ENCODE results near the gene GALK1.

The GALK1 gene

DNA sequence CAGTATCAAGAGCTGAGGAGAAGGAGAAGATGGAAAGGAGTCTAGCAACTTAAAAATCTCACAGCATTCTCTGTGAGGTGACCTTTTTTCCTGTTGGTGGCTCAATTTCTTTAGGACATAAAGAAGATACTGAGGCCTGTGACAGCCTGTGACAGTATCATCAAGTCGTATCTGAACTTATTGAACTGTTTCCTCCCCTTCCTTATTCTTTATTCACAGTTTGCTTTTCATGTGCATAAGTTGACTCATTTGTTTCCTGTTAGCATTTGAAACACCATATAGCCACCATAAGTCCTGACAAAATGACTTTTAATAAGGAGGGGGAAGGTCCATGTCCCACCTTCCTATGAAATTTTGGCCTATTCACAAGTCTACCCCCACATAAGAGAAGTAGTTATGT, 28.5 kb upstream of the GALK1 start:
- TF ChIP-seq, protein P1, sequence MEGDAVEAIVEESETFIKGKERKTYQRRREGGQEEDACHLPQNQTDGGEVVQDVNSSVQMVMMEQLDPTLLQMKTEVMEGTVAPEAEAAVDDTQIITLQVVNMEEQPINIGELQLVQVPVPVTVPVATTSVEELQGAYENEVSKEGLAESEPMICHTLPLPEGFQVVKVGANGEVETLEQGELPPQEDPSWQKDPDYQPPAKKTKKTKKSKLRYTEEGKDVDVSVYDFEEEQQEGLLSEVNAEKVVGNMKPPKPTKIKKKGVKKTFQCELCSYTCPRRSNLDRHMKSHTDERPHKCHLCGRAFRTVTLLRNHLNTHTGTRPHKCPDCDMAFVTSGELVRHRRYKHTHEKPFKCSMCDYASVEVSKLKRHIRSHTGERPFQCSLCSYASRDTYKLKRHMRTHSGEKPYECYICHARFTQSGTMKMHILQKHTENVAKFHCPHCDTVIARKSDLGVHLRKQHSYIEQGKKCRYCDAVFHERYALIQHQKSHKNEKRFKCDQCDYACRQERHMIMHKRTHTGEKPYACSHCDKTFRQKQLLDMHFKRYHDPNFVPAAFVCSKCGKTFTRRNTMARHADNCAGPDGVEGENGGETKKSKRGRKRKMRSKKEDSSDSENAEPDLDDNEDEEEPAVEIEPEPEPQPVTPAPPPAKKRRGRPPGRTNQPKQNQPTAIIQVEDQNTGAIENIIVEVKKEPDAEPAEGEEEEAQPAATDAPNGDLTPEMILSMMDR (IDR thresholded peaks at IDR 0.05): no peak

DNA sequence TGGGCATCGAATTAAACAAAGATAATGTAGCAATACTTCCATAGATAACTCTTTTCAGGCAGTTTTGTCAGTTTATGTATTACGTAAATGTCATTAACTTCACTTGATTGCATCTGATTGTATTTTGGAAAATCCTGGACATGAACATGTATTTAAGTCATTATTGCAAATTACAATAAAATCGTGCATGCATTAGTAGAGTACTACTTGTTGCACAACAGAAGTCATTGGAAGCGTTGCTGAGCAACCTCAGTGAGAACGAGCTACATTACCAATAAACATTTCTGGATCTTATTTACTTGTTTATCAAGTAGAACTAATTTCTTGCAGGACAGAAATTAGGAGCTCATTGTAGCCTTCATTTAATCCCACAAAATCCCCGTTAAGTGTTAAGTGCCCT, 26.3 kb upstream of the GALK1 start:
- TF ChIP-seq, protein P1 (IDR thresholded peaks at IDR 0.05): no peak

DNA sequence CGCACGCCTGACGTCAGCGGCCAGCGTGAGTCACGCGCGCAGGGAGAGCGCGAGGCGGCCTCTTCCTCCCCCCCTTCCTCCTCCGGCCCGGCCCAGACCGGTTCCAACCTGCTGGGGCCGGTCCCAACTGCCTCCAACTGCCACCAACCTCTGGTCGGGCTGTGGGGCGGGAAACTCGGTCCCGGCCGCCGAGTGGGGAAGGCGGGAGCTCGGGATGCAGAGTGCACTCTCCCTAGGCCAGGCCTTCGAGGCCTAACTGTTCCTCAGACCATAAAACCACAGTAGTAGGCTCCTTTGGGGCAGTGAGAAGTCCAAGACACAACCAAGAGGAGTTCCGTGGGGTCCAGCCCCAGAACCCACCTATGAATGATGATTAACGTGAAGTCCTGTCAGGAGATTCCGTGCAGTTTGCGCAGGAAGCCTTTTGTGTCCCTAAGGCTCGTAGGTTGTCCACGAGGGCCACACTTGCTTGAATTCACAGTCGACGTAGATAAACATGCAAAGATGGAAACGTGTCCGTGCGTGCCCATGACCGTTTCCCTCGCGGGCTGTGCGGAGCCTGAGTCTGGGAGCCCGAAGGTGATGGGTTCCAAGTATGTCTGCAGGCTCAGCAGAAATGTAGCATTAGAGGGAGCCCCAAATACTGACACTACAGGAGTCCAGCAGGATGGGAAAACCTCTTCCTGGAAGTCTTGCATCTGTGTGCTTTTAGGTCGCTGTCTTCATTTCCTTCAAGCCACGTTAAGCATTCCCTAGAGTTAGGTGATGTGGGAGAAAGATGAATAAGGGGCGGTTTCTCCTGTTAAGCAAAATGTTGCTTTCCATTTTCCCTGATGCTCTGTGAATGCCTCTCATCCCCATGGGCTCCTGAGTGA, 20.3 kb upstream of the GALK1 start:
- TF ChIP-seq, protein P1 (IDR thresholded peaks at IDR 0.05): no peak

DNA sequence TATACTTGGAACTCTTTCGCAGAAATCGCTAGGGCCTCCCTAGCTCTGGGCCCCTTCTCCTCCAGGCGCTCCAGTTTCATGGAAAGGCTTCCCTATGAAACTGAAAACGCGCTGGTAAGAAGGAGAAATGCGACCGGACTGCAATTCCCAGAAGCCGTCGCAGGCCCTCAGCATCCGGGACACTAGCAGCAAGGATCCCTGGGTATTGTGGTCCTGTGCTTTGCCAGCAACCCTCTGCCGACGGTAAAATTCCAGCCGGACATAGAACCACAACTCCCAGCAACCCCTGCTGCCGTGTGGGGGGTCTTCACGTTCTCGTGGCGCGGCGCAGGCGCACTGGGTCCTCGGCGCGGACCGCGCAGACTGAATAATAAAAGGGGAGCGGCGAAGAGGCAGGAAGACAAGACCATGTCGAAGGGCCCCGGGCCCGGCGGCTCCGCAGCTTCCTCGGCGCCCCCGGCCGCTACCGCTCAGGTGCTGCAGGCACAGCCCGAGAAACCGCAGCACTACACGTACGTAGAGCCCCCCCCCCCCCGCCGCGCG, 19.6 kb upstream of the GALK1 start, which contains the start of gene UNK:
TSS of gene UNK (plus strand) at position 334 of the 543 bp plus-strand sequence. CDS start at position 409, 75 bp downstream.
- TF ChIP-seq, protein P1 (IDR thresholded peaks at IDR 0.05): no peak

DNA sequence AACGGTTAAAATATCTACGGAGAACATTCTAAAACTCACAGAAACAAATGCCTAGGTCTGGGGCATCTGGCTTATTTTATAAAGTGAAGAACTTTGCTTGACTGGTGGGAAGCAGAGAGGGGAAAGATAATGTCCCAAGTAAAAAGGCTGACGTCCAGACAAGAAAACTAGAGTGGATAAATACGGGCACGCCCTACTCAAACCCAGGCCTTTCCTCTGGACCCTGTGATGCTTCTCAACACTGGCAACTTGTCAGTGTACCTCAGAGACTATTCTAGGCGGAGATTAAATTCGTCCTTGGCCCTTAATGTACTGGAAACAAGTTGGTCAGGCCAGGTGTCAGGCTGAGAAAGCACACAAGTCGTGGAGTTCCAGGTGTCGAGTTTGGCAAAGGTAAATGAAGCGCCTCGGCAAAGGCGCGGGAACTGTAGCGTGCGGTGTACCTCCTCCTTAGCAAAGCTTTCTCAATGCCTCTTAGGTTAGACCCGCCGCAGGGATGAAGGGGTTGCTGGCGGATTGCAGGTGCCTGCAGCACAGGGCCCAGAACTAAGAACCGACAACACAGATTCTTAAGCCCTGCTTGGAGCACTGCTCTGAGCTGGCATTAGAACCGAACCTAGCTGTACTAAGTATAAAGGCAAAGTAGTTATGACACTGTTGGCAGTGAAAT, 18.9 kb upstream of the GALK1 start:
- TF ChIP-seq, protein P1 (IDR thresholded peaks at IDR 0.05): no peak

DNA sequence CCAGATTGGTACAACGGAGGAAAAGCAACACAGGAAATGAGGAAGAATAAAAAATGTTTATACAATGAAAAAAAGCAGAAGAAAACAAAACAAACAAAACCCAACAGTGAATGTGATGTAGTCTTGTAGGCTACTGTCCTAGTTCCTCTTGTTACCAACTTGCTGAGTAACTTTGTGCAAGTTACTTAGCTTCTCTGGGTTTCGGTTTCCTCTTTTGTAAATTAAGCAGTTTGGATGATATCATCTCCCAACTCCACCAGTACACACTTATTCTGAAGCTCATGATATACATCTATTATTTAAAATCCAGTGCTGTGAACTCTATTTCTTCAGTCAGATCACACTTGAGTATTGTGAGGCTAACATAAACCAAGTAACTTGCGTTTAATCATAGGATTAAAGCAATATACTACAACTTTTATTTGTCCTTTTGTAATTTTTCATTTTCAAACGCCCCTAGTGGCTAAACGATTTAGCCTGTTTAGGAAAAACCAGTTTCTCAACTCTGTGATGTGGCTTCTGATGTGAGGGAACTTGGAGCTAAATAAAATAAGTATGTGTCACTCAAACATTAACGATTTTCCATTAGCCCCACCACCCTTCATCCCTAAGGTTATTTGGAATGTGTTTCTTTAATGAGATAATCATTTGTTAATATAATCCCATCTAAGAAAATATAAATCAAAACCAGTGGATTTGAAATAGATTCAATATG, 18.2 kb upstream of the GALK1 start:
- TF ChIP-seq, protein P1 (IDR thresholded peaks at IDR 0.05): peak; percentile 72

Measured in LNCAP (cell line).